HG02981 (cell line): Measurements from ENCODE around the gene SKOR1.

Source experiments
- ATAC-seq: cut with Tn5 transposase; IDR thresholded peaks from one replicate; pipeline ENCODE4 v1.9.1; 2021; ENCODE audit warnings: mild to moderate bottlenecking, moderate library complexity; ENCODE audit not compliant: unreplicated experiment

The SKOR1 gene

GRCh38 chr15:67831363-67831762 is 6.1 kb downstream of the SKOR1 start:
- no peak for ATAC-seq

GRCh38 chr15:67832031-67832551 is 6.8 kb downstream of the SKOR1 start:
- no peak for ATAC-seq

GRCh38 chr15:67832897-67833709 is 7.8 kb downstream of the SKOR1 start:
- ATAC-seq: no peak

GRCh38 chr15:67833710-67834511 is 8.6 kb downstream of the SKOR1 start:
- ATAC-seq: no peak

GRCh38 chr15:67834581-67835296 is 9.4 kb downstream of the SKOR1 start:
- no peak for ATAC-seq

- ATAC-seq: no peak
Observed at GRCh38 chr15:67835297-67836133, 10.2 kb downstream of the SKOR1 start.

GRCh38 chr15:67836134-67836455 is 10.8 kb downstream of the SKOR1 start:
- ATAC-seq: no peak

- ATAC-seq: no peak
Observed at GRCh38 chr15:67836477-67836876, 11.2 kb downstream of the SKOR1 start.

GRCh38 chr15:67836955-67837354 is 11.6 kb downstream of the SKOR1 start:
- no peak for ATAC-seq

- ATAC-seq: no peak
Observed at GRCh38 chr15:67838789-67839332, 13.6 kb downstream of the SKOR1 start.

GRCh38 chr15:67839499-67839928 is 14.2 kb downstream of the SKOR1 start:
- ATAC-seq: peak; percentile 6

- ATAC-seq: peak; percentile 74
Observed at GRCh38 chr15:67839929-67840748, 14.8 kb downstream of the SKOR1 start, which contains the start of gene RNU6-1. RNU6-1 (minus strand) TSS chr15:67840045.

- no peak for ATAC-seq
Observed at GRCh38 chr15:67840749-67841512, 15.6 kb downstream of the SKOR1 start.

- ATAC-seq: no peak
Observed at GRCh38 chr15:67841513-67841762, 16.1 kb downstream of the SKOR1 start.

GRCh38 chr15:67843092-67843501 is 17.8 kb downstream of the SKOR1 start:
- ATAC-seq: no peak

GRCh38 chr15:67843571-67844387 is 18.5 kb downstream of the SKOR1 start:
- ATAC-seq: no peak

GRCh38 chr15:67845974-67846373 is 20.7 kb downstream of the SKOR1 start:
- ATAC-seq: no peak

- ATAC-seq: no peak
Observed at GRCh38 chr15:67849538-67849937, 24.2 kb downstream of the SKOR1 start.
